Right lobe of liver (tissue), 6 donors: ENCODE data around the gene BORCS5. TPM values are rescaled to one million over a fixed set of nuclear protein-coding genes. Genes with fewer than 3 reads are reported as not detected.

Experiments used
- ATAC-seq, 4 donors: fragments of 200-7000 bp; cut with Tn5 transposase; one replicate each; pipeline ENCODE4 v1.9.1; 2020; ENCODE audit warnings: mild to moderate bottlenecking in 4 of 4, moderate library complexity in 4 of 4
- DNase-seq, 3 donors: peaks; one replicate each; pipeline ENCODE4 v3.0.0-alpha.2; 2020
- H3K27ac ChIP-seq, 3 donors: fragments of 200-600 bp; one replicate each; pipeline ENCODE4 v1.8.0; 2022
- H3K27me3 ChIP-seq, 2 donors: fragments of 200-600 bp; one replicate each; pipeline ENCODE4 v1.8.0; 2022
- H3K36me3 ChIP-seq, 4 donors: fragments of 200-600 bp; sonication (generic) in 1 of 4; one replicate each; pipeline versions ENCODE4 v1.5.1 to v1.8.0; 2017 to 2022; ENCODE audit warnings: control low read depth in 1 of 4
- H3K4me1 ChIP-seq, 4 donors: fragments of 200-600 bp; sonication (generic) in 1 of 4; one replicate each; pipeline versions ENCODE4 v1.5.1 to v1.8.0; 2017 to 2022; ENCODE audit warnings: control low read depth in 1 of 4
- H3K4me3 ChIP-seq, 3 donors: fragments of 200-600 bp; one replicate each; pipeline ENCODE4 v1.8.0; 2022
- H3K9me3 ChIP-seq, 4 donors: fragments of 200-600 bp; sonication (generic) in 1 of 4; one replicate each; pipeline versions ENCODE4 v1.5.1 to v1.8.0; 2017 to 2022; ENCODE audit warnings: control low read depth in 1 of 4
- CTCF ChIP-seq, 4 donors: fragments of 200-600 bp in 3 of 4; fragments of 450-650 bp in 1 of 4; IDR thresholded peaks; one replicate each; pipeline versions ENCODE4 v1.5.1 to v1.8.0; 2016 to 2022; ENCODE audit warnings: antibody characterized with exemption in 4 of 4, mild to moderate bottlenecking in 2 of 4
- POLR2A ChIP-seq: fragments of 450-650 bp; IDR thresholded peaks from one replicate; pipeline ENCODE4 v1.6.1; 2017; ENCODE audit warnings: antibody characterized with exemption, mild to moderate bottlenecking
- WGBS: methylation state at CpG from one replicate; pipeline ENCODE4 v1.1.6; 2018; ENCODE audit warnings: low coverage, low lambda C conversion rate; ENCODE audit not compliant: insufficient coverage; ENCODE audit errors: missing lambda C conversion rate; 5-methylcytosine and 5-hydroxymethylcytosine counted together
- intact Hi-C, 2 donors: fragments of 100-400 bp; cut with DNase I; formaldehyde crosslinking; loops; one replicate each; pipeline versions ENCODE4 v1.11.2 to v1.14.1; 2022
- total RNA-seq, 6 experiments: library from RNA; depleted of rRNA in 2 of 6; stranded (reverse); fragments of >200 nt in 2 of 6; fragmentation: NEBNext Ultra II Directional in 3 of 6; extraction: Animal tissue kit (Norgen Biotek cat#: 25700) in 3 of 6; gene quantifications; one replicate each; pipeline versions ENCODE4 v1.1.0 to v1.2.4, GENCODE V29; 2016 to 2023
- donor health status: DM: no; HTN: yes; CAD: no.
- donor health status: DM: no; HTN: no; CAD: no.
- donor health status: DM: no; HTN: no; CAD: no.
- donor health status: DM: no; HTN: yes; CAD: no.
- donor health status: DM: no; HTN: yes; CAD: no.

The BORCS5 gene
- total RNA-seq, 6 experiments from 2014 or later: 6.0 to 11.1 (median 8.0) TPM

GRCh38 chr12:12491606-12492005, 134.7 kb downstream of the BORCS5 start:
- no peaks in the 10 kb centered on the region for H3K27me3 ChIP-seq

GRCh38 chr12:12492547-12492946, 135.7 kb downstream of the BORCS5 start:
- peaks cover 0 to 27% (median 5%) of the 10 kb centered on the region in 4 donors for H3K4me1 ChIP-seq
- TF ChIP-seq CTCF (IDR thresholded peaks at IDR 0.05) (no peak), POLR2A (no peak)
- 79% methylated on average over 5 of the region's 5 CpGs for WGBS
- ATAC-seq (no peak), DNase-seq (no peak)
- H3K27ac ChIP-seq: peak overlapping the region in 1 of 3 donors; percentile 96
- intact Hi-C loops: no loop called here
- H3K9me3 ChIP-seq: no peaks in the 10 kb centered on the region
- no peaks in the 10 kb centered on the region for H3K27me3 ChIP-seq
- H3K4me3 ChIP-seq: no peak overlapping the region
- H3K36me3 ChIP-seq: no peaks in the 10 kb centered on the region

More at GRCh38 chr12:12491606-12492005, 134.7 kb downstream of the BORCS5 start:
- DNase-seq (no peak), ATAC-seq (no peak)
- intact Hi-C loops: no loop called here
- TF ChIP-seq CTCF (IDR thresholded peaks at IDR 0.05): no peak
- TF ChIP-seq POLR2A: no peak
- Histone ChIP-seq H3K27ac (peak overlapping the region in 2 of 3 donors; percentile 3 to 96), H3K9me3 (no peaks in the 10 kb centered on the region), H3K4me1 (peaks cover 0 to 35% (median 9%) of the 10 kb centered on the region in 4 donors), H3K4me3 (no peak overlapping the region), H3K36me3 (no peaks in the 10 kb centered on the region)

GRCh38 chr12:12495536-12495935, 138.7 kb downstream of the BORCS5 start:
- H3K4me1 ChIP-seq: peaks cover 0 to 14% (median 0%) of the 10 kb centered on the region in 4 donors
- no peaks in the 10 kb centered on the region for H3K9me3 ChIP-seq
- H3K27me3 ChIP-seq: no peaks in the 10 kb centered on the region
- no peak for ATAC-seq
- no peak for DNase-seq
- peaks cover 0 to 9% (median 0%) of the 10 kb centered on the region in 4 donors for H3K36me3 ChIP-seq
- WGBS: 90% methylated on average over 1 of the region's 1 CpG
- no peak overlapping the region for H3K4me3 ChIP-seq
- intact Hi-C loops: no loop called here
- no peak for TF ChIP-seq CTCF (IDR thresholded peaks at IDR 0.05)
- TF ChIP-seq POLR2A: no peak
- peak overlapping the region in 1 of 3 donors; percentile 7 for H3K27ac ChIP-seq

GRCh38 chr12:12498210-12498609, 141.3 kb downstream of the BORCS5 start:
- H3K4me3 ChIP-seq: no peak overlapping the region
- ATAC-seq (no peak), DNase-seq (no peak)
- H3K27me3 ChIP-seq: no peaks in the 10 kb centered on the region
- TF ChIP-seq CTCF (IDR thresholded peaks at IDR 0.05) (no peak), POLR2A (no peak)
- peaks cover 0 to 9% (median 0%) of the 10 kb centered on the region in 4 donors for H3K36me3 ChIP-seq
- intact Hi-C loops: no loop called here
- H3K9me3 ChIP-seq: no peaks in the 10 kb centered on the region
- peak overlapping the region in 1 of 3 donors; percentile 98 for H3K27ac ChIP-seq
- WGBS: 79% methylated on average over 4 of the region's 4 CpGs
- peaks cover 0 to 17% (median 4%) of the 10 kb centered on the region in 4 donors for H3K4me1 ChIP-seq
